ENCODE data around the gene SNRPA. TPM values are rescaled to one million over a fixed set of nuclear protein-coding genes. Genes with fewer than 3 reads are reported as not detected.
"Not testable (repeated sequence)": the region's sequence is repeated elsewhere in the genome, so short reads cannot be mapped to it uniquely, and the experiment has no call there.

The SNRPA gene
- polyA plus RNA-seq, 2 donors = 48.9 to 58.1 TPM

GRCh38 chr19:40771101-40771862, 20.3 kb downstream of the SNRPA start:
- H3K36me3 ChIP-seq (ENCODE audit: control insufficient read depth in 2 of 2, insufficient read depth in 2 of 2, low read length in 1 of 2); H3K4me1 ChIP-seq (ENCODE audit: control insufficient read depth in 2 of 2, insufficient read depth in 2 of 2, low read length in 1 of 2); H3K27ac ChIP-seq (ENCODE audit: low read depth in 2 of 2, low read length in 1 of 2); H3K4me3 ChIP-seq (ENCODE audit: low read depth in 1 of 2, low read length in 2 of 2); H3K9me3 ChIP-seq (ENCODE audit: control insufficient read depth in 2 of 2, insufficient read depth in 1 of 2, low read depth in 1 of 2, low read length in 1 of 2); H3K27me3 ChIP-seq (ENCODE audit: control insufficient read depth in 1 of 2, insufficient read depth in 2 of 2, low read length in 2 of 2): not testable (repeated sequence)
- whole genome bisulfite sequencing, 2 donors = 95 to 96% methylated on average over 10 of the region's 10 CpGs

- Histone ChIP-seq H3K4me3 (ENCODE audit: low read depth in 1 of 2, low read length in 2 of 2) (no peak within 1 kb of the TSS), H3K27me3 (ENCODE audit: control insufficient read depth in 1 of 2, insufficient read depth in 2 of 2, low read length in 2 of 2) (no peaks in the 10 kb centered on the region), H3K27ac (ENCODE audit: low read depth in 2 of 2, low read length in 1 of 2) (no peak within 1 kb of the TSS), H3K9me3 (ENCODE audit: control insufficient read depth in 2 of 2, insufficient read depth in 1 of 2, low read depth in 1 of 2, low read length in 1 of 2) (no peaks in the 10 kb centered on the region), H3K4me1 (ENCODE audit: control insufficient read depth in 2 of 2, insufficient read depth in 2 of 2, low read length in 1 of 2) (peaks cover 0 to 9% of the 10 kb centered on the region in 2 donors), H3K36me3 (ENCODE audit: control insufficient read depth in 2 of 2, insufficient read depth in 2 of 2, low read length in 1 of 2) (no peaks in the 10 kb centered on the region)
- WGBS, 2 donors = 84 to 85% methylated on average over 9 of the region's 9 CpGs
Measured at GRCh38 chr19:40774916-40775631, 24.1 kb downstream of the SNRPA start, which contains the start of gene MIA. MIA (plus strand) TSS chr19:40775521; CDS start chr19:40775543, 22 bp downstream.

- Histone ChIP-seq H3K27ac (ENCODE audit: low read depth in 2 of 2, low read length in 1 of 2) (no peak overlapping the region), H3K4me1 (ENCODE audit: control insufficient read depth in 2 of 2, insufficient read depth in 2 of 2, low read length in 1 of 2) (peaks cover 0 to 9% of the 10 kb centered on the region in 2 donors), H3K36me3 (ENCODE audit: control insufficient read depth in 2 of 2, insufficient read depth in 2 of 2, low read length in 1 of 2) (peaks cover 0 to 2% of the 10 kb centered on the region in 2 donors), H3K27me3 (ENCODE audit: control insufficient read depth in 1 of 2, insufficient read depth in 2 of 2, low read length in 2 of 2) (no peaks in the 10 kb centered on the region), H3K4me3 (ENCODE audit: low read depth in 1 of 2, low read length in 2 of 2) (no peak overlapping the region), H3K9me3 (ENCODE audit: control insufficient read depth in 2 of 2, insufficient read depth in 1 of 2, low read depth in 1 of 2, low read length in 1 of 2) (no peaks in the 10 kb centered on the region)
- WGBS, 2 donors = 93 to 94% methylated on average over 10 of the region's 10 CpGs
Measured at GRCh38 chr19:40775632-40776022, 24.6 kb downstream of the SNRPA start.

GRCh38 chr19:40776364-40776763, 25.4 kb downstream of the SNRPA start:
- peak overlapping the region in 1 of 2 donors; percentile 97 for H3K27ac ChIP-seq (ENCODE audit: low read depth in 2 of 2, low read length in 1 of 2)

GRCh38 chr19:40776932-40777644, 26.1 kb downstream of the SNRPA start:
- Histone ChIP-seq H3K36me3 (ENCODE audit: control insufficient read depth in 2 of 2, insufficient read depth in 2 of 2, low read length in 1 of 2) (peaks cover 0 to 2% of the 10 kb centered on the region in 2 donors), H3K4me3 (ENCODE audit: low read depth in 1 of 2, low read length in 2 of 2) (peak overlapping the region; percentile 57 to 78), H3K27ac (ENCODE audit: low read depth in 2 of 2, low read length in 1 of 2) (peak overlapping the region; percentile 97 to 99), H3K4me1 (ENCODE audit: control insufficient read depth in 2 of 2, insufficient read depth in 2 of 2, low read length in 1 of 2) (peaks cover 0 to 9% of the 10 kb centered on the region in 2 donors), H3K27me3 (ENCODE audit: control insufficient read depth in 1 of 2, insufficient read depth in 2 of 2, low read length in 2 of 2) (no peaks in the 10 kb centered on the region), H3K9me3 (ENCODE audit: control insufficient read depth in 2 of 2, insufficient read depth in 1 of 2, low read depth in 1 of 2, low read length in 1 of 2) (no peaks in the 10 kb centered on the region)
- 11 to 12% methylated on average over 13 of the region's 13 CpGs for WGBS, 2 donors

More at GRCh38 chr19:40776364-40776763, 25.4 kb downstream of the SNRPA start:
- Histone ChIP-seq H3K27me3 (ENCODE audit: control insufficient read depth in 1 of 2, insufficient read depth in 2 of 2, low read length in 2 of 2) (no peaks in the 10 kb centered on the region), H3K4me1 (ENCODE audit: control insufficient read depth in 2 of 2, insufficient read depth in 2 of 2, low read length in 1 of 2) (peaks cover 0 to 9% of the 10 kb centered on the region in 2 donors), H3K36me3 (ENCODE audit: control insufficient read depth in 2 of 2, insufficient read depth in 2 of 2, low read length in 1 of 2) (peaks cover 0 to 2% of the 10 kb centered on the region in 2 donors), H3K9me3 (ENCODE audit: control insufficient read depth in 2 of 2, insufficient read depth in 1 of 2, low read depth in 1 of 2, low read length in 1 of 2) (no peaks in the 10 kb centered on the region), H3K4me3 (ENCODE audit: low read depth in 1 of 2, low read length in 2 of 2) (no peak overlapping the region)
- 78 to 83% methylated on average over 7 of the region's 7 CpGs for WGBS, 2 donors

- 0 to 1% methylated on average over 10 of the region's 10 CpGs for whole genome bisulfite sequencing, 2 donors
- Histone ChIP-seq H3K27me3 (ENCODE audit: control insufficient read depth in 1 of 2, insufficient read depth in 2 of 2, low read length in 2 of 2) (no peaks in the 10 kb centered on the region), H3K36me3 (ENCODE audit: control insufficient read depth in 2 of 2, insufficient read depth in 2 of 2, low read length in 1 of 2) (peaks cover 0 to 2% of the 10 kb centered on the region in 2 donors), H3K4me1 (ENCODE audit: control insufficient read depth in 2 of 2, insufficient read depth in 2 of 2, low read length in 1 of 2) (peaks cover 0 to 9% of the 10 kb centered on the region in 2 donors), H3K9me3 (ENCODE audit: control insufficient read depth in 2 of 2, insufficient read depth in 1 of 2, low read depth in 1 of 2, low read length in 1 of 2) (no peaks in the 10 kb centered on the region), H3K27ac (ENCODE audit: low read depth in 2 of 2, low read length in 1 of 2) (peak overlapping the region; percentile 97 to 99), H3K4me3 (ENCODE audit: low read depth in 1 of 2, low read length in 2 of 2) (peak overlapping the region; percentile 57 to 78)
Measured at GRCh38 chr19:40777645-40777936, 26.6 kb downstream of the SNRPA start.

GRCh38 chr19:40777937-40778705, 27.1 kb downstream of the SNRPA start, which contains the start of gene RAB4B:
RAB4B (plus strand) TSS chr19:40778247; CDS start chr19:40778376, 129 bp downstream.
- H3K4me1 ChIP-seq (ENCODE audit: control insufficient read depth in 2 of 2, insufficient read depth in 2 of 2, low read length in 1 of 2) = peaks cover 0 to 9% of the 10 kb centered on the region in 2 donors
- H3K27ac ChIP-seq (ENCODE audit: low read depth in 2 of 2, low read length in 1 of 2) = peak within 1 kb of the TSS; percentile 97 to 99
- H3K4me3 ChIP-seq (ENCODE audit: low read depth in 1 of 2, low read length in 2 of 2) = peak within 1 kb of the TSS; percentile 57 to 78
- no peaks in the 10 kb centered on the region for H3K27me3 ChIP-seq (ENCODE audit: control insufficient read depth in 1 of 2, insufficient read depth in 2 of 2, low read length in 2 of 2)
- peaks cover 0 to 2% of the 10 kb centered on the region in 2 donors for H3K36me3 ChIP-seq (ENCODE audit: control insufficient read depth in 2 of 2, insufficient read depth in 2 of 2, low read length in 1 of 2)
- 0 to 1% methylated on average over 56 of the region's 56 CpGs for WGBS, 2 donors
- no peaks in the 10 kb centered on the region for H3K9me3 ChIP-seq (ENCODE audit: control insufficient read depth in 2 of 2, insufficient read depth in 1 of 2, low read depth in 1 of 2, low read length in 1 of 2)

GRCh38 chr19:40778706-40779284, 27.8 kb downstream of the SNRPA start:
- Histone ChIP-seq H3K27me3 (ENCODE audit: control insufficient read depth in 1 of 2, insufficient read depth in 2 of 2, low read length in 2 of 2) (no peaks in the 10 kb centered on the region), H3K4me3 (ENCODE audit: low read depth in 1 of 2, low read length in 2 of 2) (peak overlapping the region; percentile 57 to 78), H3K9me3 (ENCODE audit: control insufficient read depth in 2 of 2, insufficient read depth in 1 of 2, low read depth in 1 of 2, low read length in 1 of 2) (no peaks in the 10 kb centered on the region), H3K36me3 (ENCODE audit: control insufficient read depth in 2 of 2, insufficient read depth in 2 of 2, low read length in 1 of 2) (peaks cover 0 to 3% of the 10 kb centered on the region in 2 donors), H3K4me1 (ENCODE audit: control insufficient read depth in 2 of 2, insufficient read depth in 2 of 2, low read length in 1 of 2) (peaks cover 0 to 9% of the 10 kb centered on the region in 2 donors), H3K27ac (ENCODE audit: low read depth in 2 of 2, low read length in 1 of 2) (peak overlapping the region; percentile 97 to 99)
- 11 to 14% methylated on average over 7 of the region's 7 CpGs for WGBS, 2 donors
